ENCODE results near the gene SUPT16H.

- TF ChIP-seq CTCF (IDR thresholded peaks at IDR 0.05; ENCODE audit: insufficient read depth, low read length, poor library complexity, severe bottlenecking) (no peak), EZH2phosphoT487 (conservative IDR thresholded peaks at IDR 0.05; ENCODE audit: low read length) (no peak)
Observed at GRCh38 chr14:21326972-21327371, 56.8 kb downstream of the SUPT16H start.
